Prostate gland (tissue), 2 donors: Measurements from ENCODE around the gene SUPT3H. TPM values are rescaled to one million over a fixed set of nuclear protein-coding genes. Genes with fewer than 3 reads are reported as not detected.

Experiments used
- DNase-seq: peaks from one replicate; pipeline ENCODE4 v3.0.0-alpha.2; 2019; ENCODE audit warnings: low spot score
- H3K27ac ChIP-seq, 2 donors: fragments of 200-600 bp; sonication (generic); 2 replicates each; pipeline ENCODE4 v1.5.1; 2017 to 2019
- H3K27me3 ChIP-seq: fragments of 200-600 bp; sonication (generic); replicated peaks from 2 replicates; pipeline ENCODE4 v1.5.1; 2019; ENCODE audit not compliant: insufficient read depth
- H3K36me3 ChIP-seq, 2 donors: fragments of 200-600 bp; sonication (generic); 1 replicate in 1 of 2; 2 replicates in 1 of 2; pipeline versions ENCODE4 v1.5.1 to v1.8.1; 2017 to 2019
- H3K4me1 ChIP-seq: fragments of 200-600 bp; sonication (generic); replicated peaks from 2 replicates; pipeline ENCODE4 v1.5.1; 2019
- H3K4me3 ChIP-seq, 2 donors: fragments of 200-600 bp; sonication (generic); 2 replicates each; pipeline ENCODE4 v1.5.1; 2017 to 2019
- H3K9me3 ChIP-seq: fragments of 200-600 bp; sonication (generic); 2 replicates; pipeline ENCODE4 v1.5.1; 2017
- POLR2A ChIP-seq: fragments of 450-650 bp; IDR thresholded peaks from one replicate; pipeline ENCODE4 v1.6.1; 2016; ENCODE audit warnings: antibody characterized with exemption, mild to moderate bottlenecking
- POLR2AphosphoS5 ChIP-seq: sonication (generic); formaldehyde crosslinking; IDR thresholded peaks from one replicate; pipeline ENCODE4 v1.6.1; 2017; ENCODE audit warnings: antibody characterized with exemption
- WGBS: methylation state at CpG from one replicate; pipeline ENCODE4 v1.1.5; 2018; 5-methylcytosine and 5-hydroxymethylcytosine counted together
- intact Hi-C: fragments of 100-400 bp; cut with DNase I; formaldehyde crosslinking; loops from one replicate; pipeline ENCODE4 v1.14.2; 2022
- total RNA-seq, 2 donors: library from RNA; depleted of rRNA; stranded (reverse); fragments of >200 nt; gene quantifications; one replicate each; pipeline ENCODE4 v1.1.0, GENCODE V29; 2016
- TF ChIP-seq, protein P1 (sequence below), 4 experiments: fragments of 200-600 bp in 2 of 4; fragments of 450-650 bp in 2 of 4; sonication (generic) in 2 of 4; IDR thresholded peaks; 1 replicate in 3 of 4; 2 replicates in 1 of 4; pipeline ENCODE4 v1.5.1; 2016 to 2019; ENCODE audit warnings: antibody characterized with exemption in 4 of 4, mild to moderate bottlenecking in 2 of 4, moderate library complexity in 2 of 4

SUPT3H gene
- total RNA-seq, 2 donors from 2014 or later = 4.6 to 13.1 TPM

GRCh38 chr6:44960898-44961297 lies 416.8 kb downstream of the SUPT3H start:
- intact Hi-C loops = no loop called here
- no peaks in the 10 kb centered on the region for H3K36me3 ChIP-seq
- TF ChIP-seq POLR2AphosphoS5 (no peak), POLR2A (no peak)
- TF ChIP-seq, protein P1, sequence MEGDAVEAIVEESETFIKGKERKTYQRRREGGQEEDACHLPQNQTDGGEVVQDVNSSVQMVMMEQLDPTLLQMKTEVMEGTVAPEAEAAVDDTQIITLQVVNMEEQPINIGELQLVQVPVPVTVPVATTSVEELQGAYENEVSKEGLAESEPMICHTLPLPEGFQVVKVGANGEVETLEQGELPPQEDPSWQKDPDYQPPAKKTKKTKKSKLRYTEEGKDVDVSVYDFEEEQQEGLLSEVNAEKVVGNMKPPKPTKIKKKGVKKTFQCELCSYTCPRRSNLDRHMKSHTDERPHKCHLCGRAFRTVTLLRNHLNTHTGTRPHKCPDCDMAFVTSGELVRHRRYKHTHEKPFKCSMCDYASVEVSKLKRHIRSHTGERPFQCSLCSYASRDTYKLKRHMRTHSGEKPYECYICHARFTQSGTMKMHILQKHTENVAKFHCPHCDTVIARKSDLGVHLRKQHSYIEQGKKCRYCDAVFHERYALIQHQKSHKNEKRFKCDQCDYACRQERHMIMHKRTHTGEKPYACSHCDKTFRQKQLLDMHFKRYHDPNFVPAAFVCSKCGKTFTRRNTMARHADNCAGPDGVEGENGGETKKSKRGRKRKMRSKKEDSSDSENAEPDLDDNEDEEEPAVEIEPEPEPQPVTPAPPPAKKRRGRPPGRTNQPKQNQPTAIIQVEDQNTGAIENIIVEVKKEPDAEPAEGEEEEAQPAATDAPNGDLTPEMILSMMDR (IDR thresholded peaks at IDR 0.05) = no peak
- 81% methylated on average over 4 of the region's 4 CpGs for WGBS
- no peaks in the 10 kb centered on the region for H3K9me3 ChIP-seq
- no peak for DNase-seq
- no peaks in the 10 kb centered on the region for H3K27me3 ChIP-seq
- H3K27ac ChIP-seq = no peak overlapping the region
- no peak overlapping the region for H3K4me3 ChIP-seq
- no peaks in the 10 kb centered on the region for H3K4me1 ChIP-seq

DNA sequence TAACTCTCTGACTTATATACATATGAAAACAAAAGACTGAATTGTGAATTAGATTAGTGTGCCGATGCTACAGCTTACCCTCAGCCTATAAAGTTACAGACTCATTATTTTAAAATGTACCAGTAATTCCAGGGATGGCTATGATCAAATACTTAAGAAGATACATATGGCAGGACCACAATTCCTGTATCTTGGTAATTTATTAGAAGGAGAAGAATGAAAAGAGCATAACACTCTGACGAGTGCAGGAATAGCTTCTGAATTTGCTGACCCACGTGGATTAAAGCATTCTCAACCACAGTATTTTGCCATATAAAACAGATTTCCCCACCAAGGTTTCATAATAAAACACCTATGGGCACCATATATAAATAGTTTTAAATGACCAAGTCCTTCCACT lies 418.1 kb downstream of the SUPT3H start:
- no peaks in the 10 kb centered on the region for H3K4me1 ChIP-seq
- H3K27ac ChIP-seq = no peak overlapping the region
- TF ChIP-seq POLR2A = no peak
- TF ChIP-seq POLR2AphosphoS5 = no peak
- TF ChIP-seq, protein P1 (IDR thresholded peaks at IDR 0.05) = no peak
- no peaks in the 10 kb centered on the region for H3K27me3 ChIP-seq
- WGBS = 77% methylated on average over 3 of the region's 3 CpGs
- intact Hi-C loops = no loop called here
- no peaks in the 10 kb centered on the region for H3K9me3 ChIP-seq
- no peaks in the 10 kb centered on the region for H3K36me3 ChIP-seq
- no peak for DNase-seq
- H3K4me3 ChIP-seq = no peak overlapping the region

DNA sequence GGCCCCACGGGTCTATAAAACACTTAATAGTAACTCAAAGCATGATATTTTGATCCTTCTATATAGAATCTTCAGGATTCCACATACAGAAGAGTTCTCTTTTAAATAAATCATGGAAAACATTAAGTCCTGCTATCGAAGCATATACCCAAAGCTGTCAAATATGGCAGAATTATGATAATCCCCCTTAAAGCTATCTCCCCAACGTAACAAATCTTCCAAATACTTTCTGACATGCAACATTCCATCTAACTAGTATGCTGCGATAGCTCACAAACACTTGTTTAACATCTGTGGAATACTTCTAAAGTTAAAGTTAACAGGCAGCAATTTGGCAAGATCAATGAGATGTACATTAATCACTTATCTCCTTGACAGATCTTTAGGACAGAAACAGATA lies 420.6 kb downstream of the SUPT3H start:
- no peaks in the 10 kb centered on the region for H3K9me3 ChIP-seq
- intact Hi-C loops = no loop called here
- no peaks in the 10 kb centered on the region for H3K36me3 ChIP-seq
- H3K27me3 ChIP-seq = no peaks in the 10 kb centered on the region
- H3K27ac ChIP-seq = no peak overlapping the region
- 81% methylated on average over 4 of the region's 4 CpGs for WGBS
- H3K4me3 ChIP-seq = no peak overlapping the region
- no peak for DNase-seq
- TF ChIP-seq POLR2A = no peak
- TF ChIP-seq, protein P1 (IDR thresholded peaks at IDR 0.05) = no peak
- no peak for TF ChIP-seq POLR2AphosphoS5
- H3K4me1 ChIP-seq = no peaks in the 10 kb centered on the region

DNA sequence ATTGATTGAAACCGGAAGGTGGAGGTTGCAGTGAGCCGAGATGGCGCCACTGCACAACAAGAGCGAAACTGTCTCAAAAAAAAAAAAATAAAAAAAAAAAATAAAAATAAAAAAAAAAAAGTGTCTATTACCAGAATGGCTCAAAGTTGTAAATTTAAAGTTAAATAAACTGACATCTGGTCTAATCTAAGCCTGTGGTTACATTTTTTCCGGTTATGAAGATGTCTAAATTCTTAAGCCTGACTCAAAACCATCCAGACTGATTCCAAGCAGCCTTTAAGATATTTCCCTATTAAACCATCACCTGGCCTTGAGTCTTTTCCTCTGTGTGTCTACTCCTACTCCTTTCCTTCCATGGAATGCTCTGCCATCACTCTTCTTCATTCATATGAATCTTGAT lies 421.3 kb downstream of the SUPT3H start:
- intact Hi-C loops = no loop called here
- WGBS = 87% methylated on average over 3 of the region's 5 CpGs
- no peak for TF ChIP-seq POLR2A
- TF ChIP-seq, protein P1 (IDR thresholded peaks at IDR 0.05) = no peak
- TF ChIP-seq POLR2AphosphoS5 = no peak
- Histone ChIP-seq H3K36me3 (no peaks in the 10 kb centered on the region), H3K4me1 (no peaks in the 10 kb centered on the region), H3K27ac (no peak overlapping the region), H3K9me3 (no peaks in the 10 kb centered on the region), H3K4me3 (no peak overlapping the region), H3K27me3 (no peaks in the 10 kb centered on the region)
- DNase-seq = no peak

DNA sequence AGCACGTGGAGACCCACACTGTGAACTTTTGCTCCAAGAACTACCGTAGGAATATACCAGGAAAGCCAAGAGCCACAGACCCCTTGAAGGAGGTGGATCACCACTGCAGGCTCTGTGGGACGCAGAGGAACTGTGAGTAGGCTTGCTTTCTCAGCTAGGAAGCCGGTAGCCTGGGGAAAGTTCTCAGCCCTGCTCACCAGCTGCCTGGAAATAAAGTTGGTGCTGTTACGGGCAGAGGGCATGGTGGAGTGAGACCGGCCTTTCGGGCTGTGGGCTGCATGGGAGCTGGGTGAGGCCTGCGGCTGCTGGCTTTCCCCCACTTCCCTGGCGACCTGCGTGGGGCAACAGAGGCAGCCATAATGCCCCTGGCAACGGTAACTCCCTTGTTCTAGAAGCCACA lies 422.6 kb downstream of the SUPT3H start:
- intact Hi-C loops = no loop called here
- DNase-seq = no peak

More for the DNA sequence above, 422.6 kb downstream of the SUPT3H start:
- no peaks in the 10 kb centered on the region for H3K27me3 ChIP-seq
- H3K4me3 ChIP-seq = no peak overlapping the region
- H3K9me3 ChIP-seq = no peaks in the 10 kb centered on the region
- no peak overlapping the region for H3K27ac ChIP-seq
- no peaks in the 10 kb centered on the region for H3K36me3 ChIP-seq
- 97% methylated on average over 11 of the region's 11 CpGs for WGBS
- H3K4me1 ChIP-seq = no peaks in the 10 kb centered on the region
- no peak for TF ChIP-seq POLR2AphosphoS5
- no peak for TF ChIP-seq POLR2A
- TF ChIP-seq, protein P1 (IDR thresholded peaks at IDR 0.05) = no peak
